GM18498 (cell line): ENCODE data around the gene TOM1L2.
"Not testable (repeated sequence)": the region's sequence is repeated elsewhere in the genome, so short reads cannot be mapped to it uniquely, and the experiment has no call there.

Experiments
- ATAC-seq: cut with Tn5 transposase; IDR thresholded peaks from one replicate; pipeline ENCODE4 v1.9.1; 2021; ENCODE audit warnings: mild to moderate bottlenecking, moderate library complexity; ENCODE audit not compliant: unreplicated experiment

TOM1L2 gene

GRCh38 chr17:17971431-17972125 lies 622 bp downstream of the TOM1L2 start:
- no peak for ATAC-seq

DNA sequence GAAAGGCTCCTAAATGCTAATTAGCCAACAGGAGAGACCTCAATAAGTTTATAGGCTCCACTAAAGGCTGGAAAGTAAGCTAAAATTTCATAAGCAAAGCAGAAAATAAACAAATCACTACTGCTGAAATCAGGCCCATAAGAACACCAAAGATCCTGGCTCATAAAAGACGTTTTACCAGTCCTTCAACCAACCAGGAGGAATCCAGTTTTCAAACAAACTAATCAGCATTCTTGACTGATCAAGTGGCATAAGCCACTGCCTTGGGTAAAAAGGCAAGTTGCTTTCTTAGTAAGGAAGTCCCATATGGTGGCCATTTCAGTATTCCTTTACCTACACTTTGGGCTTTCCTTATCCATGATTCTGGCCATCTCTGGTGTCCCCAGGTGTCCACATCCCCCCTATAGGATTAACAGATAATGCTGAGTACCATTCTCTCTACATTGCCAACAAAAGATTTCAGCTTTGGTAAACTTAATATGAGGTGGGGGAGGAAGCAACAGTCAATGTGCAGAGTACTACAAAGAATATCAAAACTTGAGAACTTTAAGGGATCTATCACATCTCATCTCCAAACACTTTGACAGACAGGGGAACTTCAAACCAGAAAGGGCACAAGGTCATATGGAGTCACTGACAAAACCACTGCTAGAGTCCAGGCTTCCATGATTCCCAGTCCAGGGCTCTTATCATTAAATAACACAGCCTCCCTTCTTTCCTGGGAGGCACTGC lies 1.3 kb downstream of the TOM1L2 start:
- no peak for ATAC-seq

DNA sequence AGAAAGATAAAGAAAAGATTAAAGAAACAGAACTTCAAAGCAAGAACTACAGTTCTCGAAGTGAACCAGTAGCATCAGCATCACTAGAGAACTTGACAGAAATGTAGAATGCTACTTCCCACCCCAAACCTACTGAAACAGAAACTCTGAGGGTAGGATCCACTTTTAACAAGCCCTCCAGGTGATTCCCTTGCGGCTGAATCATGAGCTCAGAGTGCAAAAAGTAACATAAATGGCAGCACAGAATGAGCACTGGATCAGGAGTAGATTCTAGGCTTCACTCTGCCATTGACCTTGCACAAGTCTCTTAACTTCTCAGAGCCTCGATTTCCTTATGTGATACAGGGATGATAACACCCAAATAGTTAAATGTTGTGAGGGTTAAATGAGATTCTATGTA lies 5.8 kb downstream of the TOM1L2 start:
- no peak for ATAC-seq

GRCh38 chr17:17965152-17965721 lies 7.0 kb downstream of the TOM1L2 start:
- ATAC-seq = no peak

DNA sequence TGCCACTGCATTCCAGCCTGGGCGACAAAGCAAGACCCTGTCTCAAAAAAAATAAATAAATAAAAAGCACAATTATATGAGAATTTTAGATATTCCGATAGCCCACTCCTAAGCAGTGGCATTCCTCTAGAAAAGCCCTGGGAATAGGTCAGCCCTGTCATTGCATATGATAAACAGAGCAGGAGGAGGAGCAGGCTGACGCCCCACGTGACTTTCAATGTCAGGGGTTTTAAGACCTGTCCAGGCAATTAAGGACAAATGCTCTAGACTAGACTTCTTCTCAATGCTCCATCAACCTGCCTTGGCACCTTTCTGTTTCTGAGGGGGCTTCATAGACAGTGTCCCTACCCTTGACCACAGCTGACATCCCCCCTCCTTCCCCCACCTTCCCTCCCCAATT lies 7.5 kb downstream of the TOM1L2 start:
- ATAC-seq = no peak

DNA sequence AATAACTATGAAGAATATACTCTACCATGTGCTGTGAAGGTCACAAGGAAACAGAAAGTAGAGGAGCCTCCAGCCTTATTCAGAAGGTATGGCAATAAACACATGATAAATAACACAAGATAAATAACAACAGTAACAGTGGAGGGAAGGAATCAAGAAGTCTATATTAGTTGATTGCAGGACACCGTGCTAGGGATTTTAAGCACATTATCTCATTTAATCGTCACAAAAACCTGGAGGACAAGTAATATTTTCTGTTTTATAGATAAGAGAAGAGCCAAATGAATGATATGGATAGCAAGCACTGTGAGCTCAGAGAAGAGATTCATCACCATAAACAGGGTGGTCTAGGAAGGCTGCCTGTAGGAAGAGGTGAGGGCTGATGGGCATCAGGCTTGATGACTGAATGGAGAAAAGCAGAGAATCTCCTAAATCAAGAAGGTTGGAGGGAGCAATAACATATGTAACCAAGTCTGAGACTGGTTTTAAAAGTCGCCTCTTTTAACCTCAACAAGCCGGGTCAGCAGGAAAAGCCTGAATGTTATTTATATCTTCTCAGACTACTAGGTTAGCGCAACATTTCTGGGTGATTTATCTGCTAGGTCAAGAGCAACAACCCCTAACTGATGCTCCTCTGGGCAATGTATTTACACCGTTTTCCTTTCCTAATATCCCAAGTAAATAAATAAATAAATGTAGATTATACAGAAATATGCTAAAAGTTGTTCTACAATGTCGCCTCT lies 8.3 kb downstream of the TOM1L2 start:
- no peak for ATAC-seq

- ATAC-seq = no peak
These were observed 9.1 kb downstream of the TOM1L2 start for GRCh38 chr17:17963066-17963465.

DNA sequence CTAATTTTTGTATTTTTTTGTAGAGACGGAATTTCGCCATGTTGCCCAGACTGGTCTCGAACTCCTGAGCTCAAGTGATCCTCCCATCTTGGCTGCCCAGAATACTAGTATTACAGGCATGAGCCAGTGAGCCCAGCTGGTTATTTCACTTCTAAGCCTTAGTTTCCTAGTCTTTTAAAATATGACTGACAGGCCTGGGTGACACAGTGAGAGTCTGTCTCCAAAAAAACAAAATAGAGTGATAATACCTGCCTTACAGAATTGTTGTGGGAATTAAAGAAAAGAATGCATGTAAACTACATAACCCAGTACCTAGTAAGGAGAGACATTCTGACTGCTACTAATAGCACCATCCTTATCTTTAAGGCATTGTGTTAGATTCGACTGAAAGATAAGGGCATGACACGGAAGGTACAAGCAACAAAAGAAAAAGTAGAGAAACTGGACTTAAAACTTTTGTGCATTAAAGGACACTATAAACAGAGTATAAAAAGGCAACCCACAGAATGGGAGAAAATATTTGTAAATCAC lies 11.6 kb downstream of the TOM1L2 start:
- no peak for ATAC-seq

GRCh38 chr17:17959520-17960361 lies 12.5 kb downstream of the TOM1L2 start:
- ATAC-seq = peak; percentile 68

DNA sequence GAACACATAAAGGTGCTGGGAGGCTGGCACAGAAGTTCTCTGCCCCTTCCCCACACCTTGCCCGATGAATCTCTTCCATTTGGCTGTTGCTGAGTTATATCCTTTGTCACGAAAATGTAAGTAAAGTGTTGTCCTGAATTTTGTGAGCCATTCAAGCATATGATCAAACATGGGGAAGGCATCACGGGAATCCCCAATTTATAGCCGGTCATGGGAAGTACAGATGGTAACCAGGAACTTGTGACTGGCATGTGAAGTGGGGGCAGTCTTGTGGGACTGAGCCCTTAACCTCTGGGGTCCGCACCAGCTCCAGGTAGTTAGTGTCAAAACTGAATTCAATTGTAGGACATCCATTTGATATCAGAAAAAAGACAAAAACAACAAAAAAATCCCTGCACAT lies 13.2 kb downstream of the TOM1L2 start:
- ATAC-seq = no peak

- ATAC-seq = no peak
These were observed 14.7 kb downstream of the TOM1L2 start for GRCh38 chr17:17957584-17957916.

GRCh38 chr17:17955790-17956341 lies 16.3 kb downstream of the TOM1L2 start:
- not testable (repeated sequence) for ATAC-seq

GRCh38 chr17:17954079-17954478 lies 18.1 kb downstream of the TOM1L2 start:
- no peak for ATAC-seq

GRCh38 chr17:17952691-17953090 lies 19.5 kb downstream of the TOM1L2 start:
- ATAC-seq = no peak

DNA sequence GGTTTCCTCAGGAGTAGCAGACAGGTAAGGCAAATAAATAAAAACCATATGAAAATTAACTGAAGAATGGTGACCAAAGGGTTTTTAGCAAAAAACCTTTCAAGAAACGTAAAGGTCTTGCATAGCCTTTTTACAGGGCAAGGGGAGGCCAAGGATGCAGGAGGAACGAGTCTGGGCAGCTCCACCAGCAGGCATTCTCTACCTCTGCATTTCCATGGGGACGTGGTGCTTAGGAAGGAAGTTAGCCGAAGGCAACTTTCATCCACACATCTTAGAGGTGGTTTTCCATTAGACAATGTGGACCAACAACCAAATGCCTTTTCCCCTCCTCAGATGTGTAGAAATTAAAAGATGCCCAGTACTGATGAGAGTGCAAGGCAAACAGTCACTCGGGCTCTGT lies 20.7 kb downstream of the TOM1L2 start:
- ATAC-seq = no peak

- no peak for ATAC-seq
These were observed 21.4 kb downstream of the TOM1L2 start for GRCh38 chr17:17950806-17951205.

GRCh38 chr17:17950347-17950746 lies 21.9 kb downstream of the TOM1L2 start:
- no peak for ATAC-seq

GRCh38 chr17:17947966-17948365 lies 24.2 kb downstream of the TOM1L2 start:
- no peak for ATAC-seq

GRCh38 chr17:17947309-17947708 lies 24.9 kb downstream of the TOM1L2 start:
- no peak for ATAC-seq

DNA sequence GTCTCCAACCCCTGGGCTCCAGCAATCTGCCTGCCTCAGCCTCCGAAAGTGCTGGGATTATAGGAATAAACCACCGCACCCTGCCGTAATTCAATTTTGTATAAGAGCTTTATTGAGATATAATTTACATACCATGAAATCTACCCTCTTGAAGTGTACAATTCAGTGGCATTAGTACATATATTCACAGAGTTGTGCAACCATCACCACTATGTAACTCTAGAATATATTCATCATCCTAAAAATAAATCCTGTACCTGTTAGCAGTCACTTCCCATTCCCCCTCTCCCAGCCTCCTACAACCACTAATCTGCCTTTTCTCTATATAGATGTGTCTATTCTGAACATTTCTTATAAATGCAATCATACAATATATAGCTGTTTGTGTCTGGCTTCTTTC lies 26.1 kb downstream of the TOM1L2 start:
- no peak for ATAC-seq
